Neural crest cell (in vitro differentiated cells): Measurements from ENCODE around the gene DIP2C. TPM values are rescaled to one million over a fixed set of nuclear protein-coding genes. Genes with fewer than 3 reads are reported as not detected.
A peak's percentile ranks its signal among the peaks of the same experiment; 100 is the strongest.

ENCODE experiments used
- DNase-seq: peaks from one replicate; pipeline ENCODE4 v3.0.0; 2021; ENCODE audit warnings: low read depth, mixed read lengths, low spot score
- H3K27ac Mint-ChIP-seq: one replicate; pipeline ENCODE4 v1.8.0; 2021; ENCODE audit warnings: mild to moderate bottlenecking, mixed read lengths; ENCODE audit not compliant: unreplicated experiment
- H3K27me3 Mint-ChIP-seq: 2 replicates; pipeline ENCODE4 v1.8.0; 2021; ENCODE audit warnings: low read depth, mild to moderate bottlenecking, mixed read lengths
- H3K36me3 Mint-ChIP-seq: 2 replicates; pipeline ENCODE4 v1.8.0; 2021; ENCODE audit warnings: low read depth, mild to moderate bottlenecking, mixed read lengths
- H3K4me1 Mint-ChIP-seq: 2 replicates; pipeline ENCODE4 v1.8.0; 2021; ENCODE audit warnings: mixed read lengths
- H3K4me3 Mint-ChIP-seq: one replicate; pipeline ENCODE4 v1.8.0; 2021; ENCODE audit warnings: mild to moderate bottlenecking, mixed read lengths
- H3K9me3 Mint-ChIP-seq: 2 replicates; pipeline ENCODE4 v1.8.0; 2021; ENCODE audit warnings: mixed read lengths
- CTCF ChIP-seq: fragments of 200-600 bp; sonication (generic); conservative IDR thresholded peaks from 2 replicates; pipeline ENCODE4 v1.5.0; 2021; ENCODE audit warnings: antibody characterized with exemption, mild to moderate bottlenecking
- total RNA-seq: library from RNA; stranded (reverse); gene quantifications from 2 replicates; pipeline ENCODE4 v1.2.1, GENCODE V29; 2021

The DIP2C gene
- total RNA-seq, 1 donor from 2014 or later: 21.7 TPM

GRCh38 chr10:285216-285615 lies 404.3 kb downstream of the DIP2C start:
- Mint-ChIP-seq H3K4me3 (no peak overlapping the region), H3K4me1 (no peaks in the 10 kb centered on the region), H3K9me3 (no peaks in the 10 kb centered on the region), H3K27ac (peak overlapping the region; percentile 27), H3K27me3 (no peaks in the 10 kb centered on the region), H3K36me3 (peaks cover 17% of the 10 kb centered on the region)
- DNase-seq: no peak
- TF ChIP-seq CTCF: no peak

- TF ChIP-seq CTCF: no peak
- Mint-ChIP-seq H3K4me3 (no peak overlapping the region), H3K36me3 (peaks cover 17% of the 10 kb centered on the region), H3K9me3 (no peaks in the 10 kb centered on the region), H3K27me3 (no peaks in the 10 kb centered on the region), H3K27ac (no peak overlapping the region), H3K4me1 (no peaks in the 10 kb centered on the region)
- DNase-seq: no peak
Observed at GRCh38 chr10:283916-284356, 405.5 kb downstream of the DIP2C start.

- TF ChIP-seq CTCF: no peak
- H3K9me3 Mint-ChIP-seq: no peaks in the 10 kb centered on the region
- H3K27ac Mint-ChIP-seq: peak overlapping the region; percentile 19
- peaks cover 17% of the 10 kb centered on the region for H3K36me3 Mint-ChIP-seq
- H3K4me1 Mint-ChIP-seq: no peaks in the 10 kb centered on the region
- no peak overlapping the region for H3K4me3 Mint-ChIP-seq
- H3K27me3 Mint-ChIP-seq: no peaks in the 10 kb centered on the region
- no peak for DNase-seq
Observed at GRCh38 chr10:283140-283479, 406.4 kb downstream of the DIP2C start.

GRCh38 chr10:282294-283139 lies 407.0 kb downstream of the DIP2C start:
- Mint-ChIP-seq H3K27me3 (no peaks in the 10 kb centered on the region), H3K4me1 (no peaks in the 10 kb centered on the region), H3K4me3 (no peak overlapping the region), H3K9me3 (no peaks in the 10 kb centered on the region), H3K27ac (peak overlapping the region; percentile 19), H3K36me3 (peaks cover 19% of the 10 kb centered on the region)
- DNase-seq: no peak
- no peak for TF ChIP-seq CTCF

- no peak for DNase-seq
- H3K27me3 Mint-ChIP-seq: no peaks in the 10 kb centered on the region
- no peak overlapping the region for H3K27ac Mint-ChIP-seq
- no peaks in the 10 kb centered on the region for H3K9me3 Mint-ChIP-seq
- H3K4me1 Mint-ChIP-seq: peaks cover 3% of the 10 kb centered on the region
- no peak overlapping the region for H3K4me3 Mint-ChIP-seq
- TF ChIP-seq CTCF: peak; percentile 28
- peaks cover 21% of the 10 kb centered on the region for H3K36me3 Mint-ChIP-seq
Observed at GRCh38 chr10:279655-280054, 409.8 kb downstream of the DIP2C start.
